Lung (tissue), 12 donors: ENCODE results near the gene DGKB. TPM values are rescaled to one million over a fixed set of nuclear protein-coding genes. Genes with fewer than 3 reads are reported as not detected.

ENCODE experiments used
- ATAC-seq: fragments of 200-7000 bp; cut with Tn5 transposase; one replicate; pipeline ENCODE4 v1.9.1; 2020; ENCODE audit warnings: moderate number of reproducible peaks; ENCODE audit not compliant: insufficient read depth, low FRiP score
- DNase-seq, 3 donors: peaks; one replicate each; pipeline ENCODE4 v3.0.0-alpha.2; 2013 to 2017
- H3K27ac ChIP-seq, 2 donors: one replicate each; pipeline ENCODE4 v1.5.1; 2013; ENCODE audit warnings: mild to moderate bottlenecking in 2 of 2, moderate library complexity in 2 of 2, control low read depth in 1 of 2, inconsistent platforms in 1 of 2, low read depth in 1 of 2, low read length in 1 of 2
- H3K27me3 ChIP-seq, 3 donors: one replicate each; pipeline ENCODE4 v1.5.1; 2013; ENCODE audit warnings: low read length in 2 of 3; ENCODE audit not compliant: control insufficient read depth in 3 of 3, insufficient read depth in 3 of 3
- H3K36me3 ChIP-seq, 4 donors: one replicate each; pipeline ENCODE4 v1.5.1; 2013; ENCODE audit warnings: low read length in 4 of 4, mild to moderate bottlenecking in 1 of 4, moderate library complexity in 1 of 4; ENCODE audit not compliant: control insufficient read depth in 4 of 4, insufficient read depth in 4 of 4
- H3K4me1 ChIP-seq, 5 donors: one replicate each; pipeline ENCODE4 v1.5.1; 2013; ENCODE audit warnings: low read length in 5 of 5, mild to moderate bottlenecking in 2 of 5, moderate library complexity in 1 of 5; ENCODE audit not compliant: control insufficient read depth in 5 of 5, insufficient read depth in 5 of 5
- H3K4me3 ChIP-seq: one replicate; pipeline ENCODE4 v1.5.1; 2013; ENCODE audit warnings: mild to moderate bottlenecking, control low read depth, moderate library complexity
- H3K9ac ChIP-seq, 2 donors: one replicate each; pipeline ENCODE4 v1.5.1; 2013; ENCODE audit warnings: low read length in 2 of 2, control low read depth in 1 of 2; ENCODE audit not compliant: insufficient read depth in 1 of 2
- H3K9me3 ChIP-seq, 4 donors: one replicate each; pipeline ENCODE4 v1.5.1; 2013; ENCODE audit warnings: low read length in 3 of 4, mild to moderate bottlenecking in 1 of 4, moderate library complexity in 1 of 4; ENCODE audit not compliant: control insufficient read depth in 4 of 4, insufficient read depth in 3 of 4
- CTCF ChIP-seq: IDR thresholded peaks from 2 replicates; pipeline ENCODE4 v1.5.1; 2012; ENCODE audit warnings: mild to moderate bottlenecking; ENCODE audit errors: control extremely low read depth, extremely low read depth
- WGBS, 2 donors: extraction: QIAGEN DNeasy Blood & Tissue Kit; methylation state at CpG; one replicate each; pipeline ENCODE4 v1.1.7; 2013; 5-methylcytosine and 5-hydroxymethylcytosine counted together
- polyA plus RNA-seq, 2 donors: library from polyadenylated mRNA; stranded (reverse); fragments of 200-250 nt; gene quantifications; one replicate each; pipeline ENCODE4 v1.2.1, GENCODE V29; 2013
- total RNA-seq, 2 donors: library from RNA; depleted of rRNA in 1 of 2; stranded (reverse); fragments of >200 nt in 1 of 2; gene quantifications; one replicate each; pipeline ENCODE4 v1.2.1, GENCODE V29; 2014 to 2021
- donor health status: control.
- donor health status: control.
- donor health status: Bipolar disorder and iron deficiency.
- donor health status: healthy.
- donor health status: DM: yes; HTN: yes; CAD: no.

DGKB gene
- total and polyA plus RNA-seq, 4 donors: under 0.01 to 0.57 (median 0.06) TPM; not detected in 1

GRCh38 chr7:14836571-14837189, 65.9 kb downstream of the DGKB start:
- 59 to 64% methylated on average over 6 of the region's 6 CpGs for WGBS, 2 donors
- no peaks in the 10 kb centered on the region for H3K36me3 ChIP-seq
- TF ChIP-seq CTCF: no peak
- H3K9me3 ChIP-seq: no peaks in the 10 kb centered on the region
- H3K27ac ChIP-seq: peak overlapping the region in 1 of 2 donors; percentile 73
- H3K27me3 ChIP-seq: no peaks in the 10 kb centered on the region
- no peak overlapping the region for H3K4me3 ChIP-seq
- ATAC-seq (no peak), DNase-seq (peak; percentile 31 to 51 (median 36))
- no peak overlapping the region for H3K9ac ChIP-seq
- H3K4me1 ChIP-seq: peaks cover 0 to 3% (median 0%) of the 10 kb centered on the region in 5 donors

GRCh38 chr7:14836006-14836405, 66.5 kb downstream of the DGKB start:
- H3K27me3 ChIP-seq: no peaks in the 10 kb centered on the region
- peaks cover 0 to 3% (median 0%) of the 10 kb centered on the region in 5 donors for H3K4me1 ChIP-seq
- 77 to 83% methylated on average over 4 of the region's 4 CpGs for WGBS, 2 donors
- no peak overlapping the region for H3K9ac ChIP-seq
- ATAC-seq: no peak
- no peaks in the 10 kb centered on the region for H3K9me3 ChIP-seq
- H3K36me3 ChIP-seq: no peaks in the 10 kb centered on the region
- no peak overlapping the region for H3K4me3 ChIP-seq
- DNase-seq: peak in 2 of 3 donors; percentile 18 to 31
- no peak for TF ChIP-seq CTCF
- H3K27ac ChIP-seq: peak overlapping the region in 1 of 2 donors; percentile 73

- Histone ChIP-seq H3K27me3 (no peaks in the 10 kb centered on the region), H3K9me3 (no peaks in the 10 kb centered on the region), H3K36me3 (no peaks in the 10 kb centered on the region), H3K9ac (no peak overlapping the region), H3K4me1 (peaks cover 0 to 3% (median 0%) of the 10 kb centered on the region in 5 donors), H3K27ac (peak overlapping the region in 1 of 2 donors; percentile 73), H3K4me3 (no peak overlapping the region)
- DNase-seq (peak in 2 of 3 donors; percentile 5 to 9), ATAC-seq (no peak)
- WGBS, 2 donors: 80 to 81% methylated on average over 5 of the region's 5 CpGs
- no peak for TF ChIP-seq CTCF
Observed at GRCh38 chr7:14835384-14835783, 67.2 kb downstream of the DGKB start.
